ENCODE measurements around the gene IRF7. TPM values are rescaled to one million over a fixed set of nuclear protein-coding genes. Genes with fewer than 3 reads are reported as not detected.
A peak's percentile ranks its signal among the peaks of the same experiment; 100 is the strongest.

IRF7 gene
- total RNA-seq, 2 donors from 2014 or later, result 10.3 to 16.4 TPM

GRCh38 chr11:593347-593746 is 22.4 kb downstream of the IRF7 start:
- intact Hi-C loops (cut with DNase I), result no loop called here

GRCh38 chr11:592918-593317 is 22.8 kb downstream of the IRF7 start:
- intact Hi-C loops (cut with DNase I), result no loop called here

More at GRCh38 chr11:593347-593746, 22.4 kb downstream of the IRF7 start:
- DNase-seq (ENCODE audit: low spot score), result no peak

GRCh38 chr11:592501-592900 is 23.2 kb downstream of the IRF7 start:
- intact Hi-C loops (cut with DNase I), result no loop called here
- DNase-seq (ENCODE audit: low spot score), result no peak

More at GRCh38 chr11:592918-593317, 22.8 kb downstream of the IRF7 start:
- no peak for DNase-seq (ENCODE audit: low spot score)

- intact Hi-C loops (cut with DNase I), result no loop called here
- DNase-seq (ENCODE audit: low spot score), result no peak
Measured at GRCh38 chr11:590997-591396, 24.8 kb downstream of the IRF7 start.

GRCh38 chr11:589798-590197 is 26.0 kb downstream of the IRF7 start:
- intact Hi-C loops (cut with DNase I), result no loop called here
- DNase-seq (ENCODE audit: low spot score), result no peak

- intact Hi-C loops (cut with DNase I), result no loop called here
- DNase-seq (ENCODE audit: low spot score), result peak; percentile 88
Measured at GRCh38 chr11:587978-588380, 27.8 kb downstream of the IRF7 start.

GRCh38 chr11:587546-587945 is 28.2 kb downstream of the IRF7 start:
- DNase-seq (ENCODE audit: low spot score), result no peak
- intact Hi-C loops (cut with DNase I), result no loop called here

- intact Hi-C loops (cut with DNase I), result no loop called here
- DNase-seq (ENCODE audit: low spot score), result no peak
Measured at GRCh38 chr11:586376-587316, 29.1 kb downstream of the IRF7 start.

GRCh38 chr11:584287-584686 is 31.5 kb downstream of the IRF7 start:
- intact Hi-C loops (cut with DNase I), result no loop called here
- no peak for DNase-seq (ENCODE audit: low spot score)

- no peak for DNase-seq (ENCODE audit: low spot score)
- intact Hi-C loops (cut with DNase I), result no loop called here
Measured at GRCh38 chr11:581752-582151, 34.0 kb downstream of the IRF7 start.

GRCh38 chr11:581342-581741 is 34.4 kb downstream of the IRF7 start:
- DNase-seq (ENCODE audit: low spot score), result no peak
- intact Hi-C loops (cut with DNase I), result no loop called here

GRCh38 chr11:579830-580601 is 35.7 kb downstream of the IRF7 start:
- DNase-seq (ENCODE audit: low spot score), result no peak
- intact Hi-C loops (cut with DNase I), result no loop called here

- intact Hi-C loops (cut with DNase I), result no loop called here
Measured at GRCh38 chr11:578276-579035, 37.3 kb downstream of the IRF7 start.

GRCh38 chr11:577611-577894 is 38.2 kb downstream of the IRF7 start:
- intact Hi-C loops (cut with DNase I), result no loop called here
- no peak for DNase-seq (ENCODE audit: low spot score)

More at GRCh38 chr11:578276-579035, 37.3 kb downstream of the IRF7 start:
- no peak for DNase-seq (ENCODE audit: low spot score)

- no peak for DNase-seq (ENCODE audit: low spot score)
- intact Hi-C loops (cut with DNase I), result no loop called here
Measured at GRCh38 chr11:576811-577610, 38.7 kb downstream of the IRF7 start.

GRCh38 chr11:575996-576768 is 39.6 kb downstream of the IRF7 start, which contains the start of gene PHRF1:
Gene PHRF1 (plus strand): TSS chr11:576470. CDS start chr11:581513, 5,043 bp downstream.
- intact Hi-C loops (cut with DNase I), result no loop called here
- DNase-seq (ENCODE audit: low spot score), result peak; percentile 98

GRCh38 chr11:575313-575995 is 40.3 kb downstream of the IRF7 start:
- intact Hi-C loops (cut with DNase I), result no loop called here
- DNase-seq (ENCODE audit: low spot score), result no peak
